Nephron progenitor cell (in vitro differentiated cells): ENCODE data around the gene ITPK1.

Experiments
- DNase-seq: peaks from one replicate; pipeline ENCODE4 v3.0.0; 2021
- H3K27ac Mint-ChIP-seq: 2 replicates; pipeline ENCODE4 v1.8.0; 2021; ENCODE audit warnings: mild to moderate bottlenecking, moderate library complexity, mixed read lengths
- H3K27me3 Mint-ChIP-seq: 2 replicates; pipeline ENCODE4 v1.8.0; 2021; ENCODE audit warnings: mild to moderate bottlenecking, low read depth, mixed read lengths; ENCODE audit not compliant: poor library complexity
- H3K36me3 Mint-ChIP-seq: 2 replicates; pipeline ENCODE4 v1.8.0; 2021; ENCODE audit warnings: low read depth, mixed read lengths
- H3K4me1 Mint-ChIP-seq: 2 replicates; pipeline ENCODE4 v1.8.0; 2021; ENCODE audit warnings: mixed read lengths
- H3K4me3 Mint-ChIP-seq: 2 replicates; pipeline ENCODE4 v1.8.0; 2021; ENCODE audit warnings: mild to moderate bottlenecking, moderate library complexity, mixed read lengths
- H3K9me3 Mint-ChIP-seq: 2 replicates; pipeline ENCODE4 v1.8.0; 2021; ENCODE audit warnings: mild to moderate bottlenecking, moderate library complexity, mixed read lengths
- TF ChIP-seq, protein P1 (sequence below): fragments of 200-600 bp; sonication (generic); IDR thresholded peaks from 2 replicates; pipeline ENCODE4 v1.5.0; 2021; ENCODE audit warnings: antibody characterized with exemption

ITPK1 gene

DNA sequence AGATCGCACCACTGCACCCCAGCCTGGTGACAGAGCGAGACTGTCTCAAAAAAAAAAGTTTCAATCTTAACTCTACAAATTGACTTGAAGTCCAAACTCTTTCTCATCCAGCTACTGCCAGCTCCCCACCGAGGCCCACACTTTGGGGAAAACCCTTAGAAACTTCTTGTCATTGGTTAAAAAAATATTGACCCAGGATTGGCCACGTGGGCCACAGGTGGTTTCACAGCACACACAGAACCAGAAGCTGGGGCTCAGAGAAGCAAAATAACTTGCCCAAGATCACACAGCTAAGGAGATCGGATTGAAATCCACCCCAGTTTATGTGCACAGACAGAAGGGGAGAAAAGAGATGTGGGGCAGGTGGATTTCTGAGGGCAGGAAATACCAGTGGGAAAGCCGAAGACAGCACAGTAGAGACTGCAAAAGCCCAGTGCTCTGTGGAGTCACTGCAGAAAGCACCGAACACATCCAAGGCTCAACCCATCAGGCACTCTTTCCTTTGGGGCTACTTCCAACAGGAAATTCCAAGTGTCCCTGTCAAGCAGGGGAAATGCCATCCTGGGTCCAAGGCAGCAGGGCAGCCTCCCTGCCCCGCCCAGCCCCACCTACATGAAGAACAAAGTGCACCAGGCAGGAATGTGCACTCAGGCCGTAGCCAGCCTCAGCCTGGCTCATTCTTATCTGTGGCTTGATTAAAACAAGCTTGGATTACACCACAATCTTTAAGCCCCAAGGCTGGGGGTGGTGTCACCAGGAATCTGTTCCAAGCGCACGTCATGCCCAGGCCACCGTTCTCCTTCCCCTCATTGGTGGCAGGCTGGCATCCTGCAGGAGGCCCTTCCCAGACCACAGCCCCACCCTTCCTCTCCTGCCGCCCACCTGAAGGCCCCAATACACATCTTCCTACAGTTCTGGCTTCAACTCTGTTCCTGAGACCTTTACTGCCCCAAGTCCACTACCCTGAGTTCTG is 72.5 kb downstream of the ITPK1 start:
- H3K27ac Mint-ChIP-seq, result no peak overlapping the region
- H3K27me3 Mint-ChIP-seq, result peaks cover 10% of the 10 kb centered on the region
- DNase-seq, result no peak

DNA sequence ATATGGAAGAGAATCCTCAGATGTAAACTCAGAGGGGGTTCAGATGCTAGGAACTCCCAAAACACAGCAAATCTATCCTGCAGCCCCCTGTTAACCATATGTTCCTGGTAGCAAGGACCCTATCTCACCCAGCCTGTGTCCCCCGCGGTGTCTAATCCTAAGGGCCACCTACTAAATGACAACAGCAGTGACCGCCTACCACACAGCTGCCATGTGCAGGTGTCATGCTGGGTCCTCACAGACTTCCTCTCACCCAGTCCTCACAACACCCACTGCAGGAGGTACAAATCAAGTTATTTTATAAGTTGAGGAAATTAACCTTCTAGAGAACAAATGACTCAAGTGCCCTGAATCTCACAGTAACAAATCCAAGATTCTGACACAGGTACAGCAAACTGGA is 73.9 kb downstream of the ITPK1 start:
- no peak overlapping the region for H3K4me3 Mint-ChIP-seq
- H3K27ac Mint-ChIP-seq, result no peak overlapping the region
- DNase-seq, result no peak
- TF ChIP-seq, protein P1, sequence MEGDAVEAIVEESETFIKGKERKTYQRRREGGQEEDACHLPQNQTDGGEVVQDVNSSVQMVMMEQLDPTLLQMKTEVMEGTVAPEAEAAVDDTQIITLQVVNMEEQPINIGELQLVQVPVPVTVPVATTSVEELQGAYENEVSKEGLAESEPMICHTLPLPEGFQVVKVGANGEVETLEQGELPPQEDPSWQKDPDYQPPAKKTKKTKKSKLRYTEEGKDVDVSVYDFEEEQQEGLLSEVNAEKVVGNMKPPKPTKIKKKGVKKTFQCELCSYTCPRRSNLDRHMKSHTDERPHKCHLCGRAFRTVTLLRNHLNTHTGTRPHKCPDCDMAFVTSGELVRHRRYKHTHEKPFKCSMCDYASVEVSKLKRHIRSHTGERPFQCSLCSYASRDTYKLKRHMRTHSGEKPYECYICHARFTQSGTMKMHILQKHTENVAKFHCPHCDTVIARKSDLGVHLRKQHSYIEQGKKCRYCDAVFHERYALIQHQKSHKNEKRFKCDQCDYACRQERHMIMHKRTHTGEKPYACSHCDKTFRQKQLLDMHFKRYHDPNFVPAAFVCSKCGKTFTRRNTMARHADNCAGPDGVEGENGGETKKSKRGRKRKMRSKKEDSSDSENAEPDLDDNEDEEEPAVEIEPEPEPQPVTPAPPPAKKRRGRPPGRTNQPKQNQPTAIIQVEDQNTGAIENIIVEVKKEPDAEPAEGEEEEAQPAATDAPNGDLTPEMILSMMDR, result no peak
- H3K36me3 Mint-ChIP-seq, result no peaks in the 10 kb centered on the region
- peaks cover 10% of the 10 kb centered on the region for H3K27me3 Mint-ChIP-seq
- no peaks in the 10 kb centered on the region for H3K9me3 Mint-ChIP-seq
- peaks cover 64% of the 10 kb centered on the region for H3K4me1 Mint-ChIP-seq

More for the DNA sequence above, 72.5 kb downstream of the ITPK1 start:
- Mint-ChIP-seq H3K4me1 (peaks cover 63% of the 10 kb centered on the region), H3K36me3 (no peaks in the 10 kb centered on the region), H3K9me3 (no peaks in the 10 kb centered on the region), H3K4me3 (no peak overlapping the region)
- TF ChIP-seq, protein P1, result no peak

DNA sequence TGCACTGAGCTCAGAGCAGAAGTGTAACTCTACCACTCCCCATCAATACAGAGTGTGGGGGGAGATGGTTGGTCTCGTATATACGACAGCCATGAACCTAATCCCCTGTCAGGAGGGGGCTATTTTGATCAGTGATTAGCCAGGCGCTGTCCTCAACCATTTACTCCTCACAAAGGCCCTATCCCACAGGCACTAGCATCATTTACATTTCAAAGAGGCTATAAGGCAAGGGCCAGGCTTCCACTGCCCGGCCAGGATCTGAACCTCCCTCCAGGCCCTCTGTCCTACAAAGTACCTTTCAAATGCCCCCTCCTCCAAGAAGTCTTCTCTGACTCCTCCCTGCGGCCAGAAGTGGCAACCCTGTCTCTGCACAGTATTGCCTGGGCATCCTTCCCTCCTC is 74.7 kb downstream of the ITPK1 start:
- Mint-ChIP-seq H3K4me1 (peaks cover 62% of the 10 kb centered on the region), H3K27ac (no peak overlapping the region), H3K4me3 (no peak overlapping the region), H3K36me3 (no peaks in the 10 kb centered on the region), H3K9me3 (no peaks in the 10 kb centered on the region), H3K27me3 (peaks cover 8% of the 10 kb centered on the region)
- no peak for DNase-seq
- TF ChIP-seq, protein P1, result no peak

DNA sequence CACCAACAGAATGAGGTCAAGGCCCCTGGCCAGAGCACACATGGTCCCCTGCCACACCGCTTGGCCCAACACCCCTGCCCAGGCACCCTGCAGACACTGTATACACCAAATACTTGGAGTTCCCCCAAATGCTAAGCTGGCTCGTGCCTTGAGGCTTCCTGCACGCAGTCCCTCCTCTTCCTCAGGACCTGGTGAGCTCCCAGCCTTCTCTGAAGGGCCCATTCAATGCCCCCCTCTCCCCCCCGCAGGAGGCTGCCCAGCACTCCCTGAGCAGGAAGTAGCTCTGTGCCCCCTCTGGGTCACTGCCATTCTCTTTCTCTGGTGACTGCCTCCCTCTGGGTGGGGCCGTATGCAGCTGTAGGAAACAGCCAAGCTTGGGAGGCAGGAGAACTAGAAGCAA is 75.3 kb downstream of the ITPK1 start:
- TF ChIP-seq, protein P1, result no peak
- H3K36me3 Mint-ChIP-seq, result no peaks in the 10 kb centered on the region
- no peaks in the 10 kb centered on the region for H3K9me3 Mint-ChIP-seq
- no peak for DNase-seq
- H3K27me3 Mint-ChIP-seq, result peaks cover 4% of the 10 kb centered on the region
- H3K27ac Mint-ChIP-seq, result no peak overlapping the region
- no peak overlapping the region for H3K4me3 Mint-ChIP-seq
- peaks cover 61% of the 10 kb centered on the region for H3K4me1 Mint-ChIP-seq

DNA sequence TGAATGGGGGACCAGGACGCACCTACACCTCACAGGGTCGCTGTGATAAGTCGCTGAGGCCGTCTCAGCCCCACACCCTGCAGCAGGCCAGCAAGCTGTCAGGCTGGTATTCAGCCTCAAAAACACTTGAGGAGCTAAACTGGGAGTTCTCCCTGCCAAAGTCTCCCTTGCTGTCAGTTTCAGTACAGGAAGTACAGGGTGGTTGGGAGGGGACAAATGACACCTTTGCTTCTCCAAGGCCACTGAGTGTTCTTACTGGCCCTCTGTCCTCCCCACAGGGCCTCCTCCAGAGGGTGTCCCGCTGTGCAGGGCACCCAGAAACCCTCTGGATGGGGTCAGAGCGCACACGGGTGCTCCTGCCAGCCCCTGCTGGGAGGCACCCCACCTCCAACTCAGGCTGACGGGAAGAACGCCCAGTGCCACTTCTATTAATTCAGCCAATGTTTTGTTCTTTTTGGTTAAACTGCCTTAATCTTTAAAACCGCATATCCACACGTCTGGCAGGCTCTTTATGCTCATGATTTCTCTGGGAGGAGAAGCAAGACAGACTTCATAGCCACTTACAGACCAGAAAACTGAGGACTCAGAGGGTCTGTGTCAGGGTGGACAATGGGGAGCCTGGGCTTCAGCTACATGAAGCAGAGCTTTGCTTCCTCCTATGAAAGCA is 75.9 kb downstream of the ITPK1 start:
- Mint-ChIP-seq H3K27me3 (no peaks in the 10 kb centered on the region), H3K4me3 (no peak overlapping the region), H3K9me3 (no peaks in the 10 kb centered on the region), H3K27ac (no peak overlapping the region), H3K4me1 (peaks cover 61% of the 10 kb centered on the region), H3K36me3 (no peaks in the 10 kb centered on the region)
- no peak for DNase-seq
- TF ChIP-seq, protein P1, result no peak
